Esophagus muscularis mucosa (tissue), 4 donors: Measurements from ENCODE around the gene ABCG5. TPM values are rescaled to one million over a fixed set of nuclear protein-coding genes. Genes with fewer than 3 reads are reported as not detected.

Experiments used
- DNase-seq: peaks from one replicate; pipeline ENCODE4 v3.0.0-alpha.2; 2017; ENCODE audit errors: extremely low spot score
- H3K27ac ChIP-seq, 4 donors: fragments of 200-600 bp; sonication (generic); replicated peaks in 1 of 4; 1 replicate in 3 of 4; 2 replicates in 1 of 4; pipeline ENCODE4 v1.5.1; 2016 to 2019; ENCODE audit warnings: mild to moderate bottlenecking in 1 of 4
- H3K27me3 ChIP-seq, 4 donors: fragments of 200-600 bp; sonication (generic); one replicate each; pipeline versions ENCODE4 v1.5.1 to v1.6.0; 2016 to 2019
- H3K36me3 ChIP-seq, 4 donors: fragments of 200-600 bp; sonication (generic); one replicate each; pipeline ENCODE4 v1.5.1; 2016 to 2019
- H3K4me1 ChIP-seq, 4 donors: fragments of 200-600 bp; sonication (generic); one replicate each; pipeline ENCODE4 v1.5.1; 2016 to 2019
- H3K4me3 ChIP-seq, 4 donors: fragments of 200-600 bp; sonication (generic); 1 replicate in 2 of 4; 2 replicates in 2 of 4; pipeline ENCODE4 v1.5.1; 2016 to 2019; ENCODE audit warnings: mild to moderate bottlenecking in 4 of 4, moderate library complexity in 1 of 4
- H3K9me3 ChIP-seq, 4 donors: fragments of 200-600 bp; sonication (generic); 1 replicate in 3 of 4; 2 replicates in 1 of 4; pipeline ENCODE4 v1.5.1; 2016 to 2019
- EP300 ChIP-seq: sonication (generic); formaldehyde crosslinking; IDR thresholded peaks from one replicate; pipeline ENCODE4 v1.6.1; 2017; ENCODE audit warnings: antibody characterized with exemption
- POLR2A ChIP-seq: fragments of 450-650 bp; IDR thresholded peaks from one replicate; pipeline ENCODE4 v1.6.1; 2017; ENCODE audit warnings: antibody characterized with exemption, moderate library complexity, mild to moderate bottlenecking, low read depth
- POLR2AphosphoS5 ChIP-seq, 2 donors: sonication (generic); formaldehyde crosslinking; IDR thresholded peaks; one replicate each; pipeline ENCODE4 v1.6.1; 2017; ENCODE audit warnings: antibody characterized with exemption in 2 of 2
- WGBS: methylation state at CpG from one replicate; pipeline ENCODE4 v1.1.5; 2018; 5-methylcytosine and 5-hydroxymethylcytosine counted together
- intact Hi-C: fragments of 100-400 bp; cut with DNase I; formaldehyde crosslinking; loops from one replicate; pipeline ENCODE4 v1.15.1; 2023
- total RNA-seq, 4 donors: library from RNA; depleted of rRNA; stranded (reverse); fragments of >200 nt; gene quantifications; one replicate each; pipeline versions ENCODE4 v1.1.0 to v1.2.1, GENCODE V29; 2016
- TF ChIP-seq, protein P1 (sequence below), 3 experiments: fragments of 200-600 bp in 2 of 3; fragments of 450-650 bp in 1 of 3; sonication (generic) in 2 of 3; IDR thresholded peaks; one replicate each; pipeline ENCODE4 v1.5.1; 2017 to 2019; ENCODE audit warnings: antibody characterized with exemption in 3 of 3, mild to moderate bottlenecking in 2 of 3, moderate library complexity in 1 of 3

Gene ABCG5
- total RNA-seq, 4 donors from 2014 or later, result not detected

DNA sequence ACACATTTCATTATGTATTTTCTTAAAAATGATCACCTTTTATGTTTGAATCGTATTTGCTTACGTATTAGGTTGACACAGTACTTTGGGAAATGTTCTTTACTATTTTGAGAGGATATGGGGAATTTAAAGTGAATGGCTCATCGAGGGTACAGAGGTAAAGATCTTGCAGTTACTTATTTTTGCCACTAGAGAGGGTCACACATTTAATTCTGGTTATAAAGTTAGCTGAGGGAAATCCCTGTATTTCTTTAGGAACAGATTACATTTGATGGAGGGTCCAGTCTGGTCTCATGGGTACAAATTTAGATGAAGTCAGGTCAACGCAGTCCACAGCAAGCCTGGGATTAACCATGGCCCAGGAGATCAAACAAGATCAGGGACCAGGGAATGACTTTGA is 40.3 kb downstream of the ABCG5 start:
- DNase-seq, result no peak
- no peaks in the 10 kb centered on the region for H3K4me1 ChIP-seq
- TF ChIP-seq POLR2AphosphoS5 (IDR thresholded peaks at IDR 0.05) (no peak), POLR2A (no peak)
- TF ChIP-seq, protein P1, sequence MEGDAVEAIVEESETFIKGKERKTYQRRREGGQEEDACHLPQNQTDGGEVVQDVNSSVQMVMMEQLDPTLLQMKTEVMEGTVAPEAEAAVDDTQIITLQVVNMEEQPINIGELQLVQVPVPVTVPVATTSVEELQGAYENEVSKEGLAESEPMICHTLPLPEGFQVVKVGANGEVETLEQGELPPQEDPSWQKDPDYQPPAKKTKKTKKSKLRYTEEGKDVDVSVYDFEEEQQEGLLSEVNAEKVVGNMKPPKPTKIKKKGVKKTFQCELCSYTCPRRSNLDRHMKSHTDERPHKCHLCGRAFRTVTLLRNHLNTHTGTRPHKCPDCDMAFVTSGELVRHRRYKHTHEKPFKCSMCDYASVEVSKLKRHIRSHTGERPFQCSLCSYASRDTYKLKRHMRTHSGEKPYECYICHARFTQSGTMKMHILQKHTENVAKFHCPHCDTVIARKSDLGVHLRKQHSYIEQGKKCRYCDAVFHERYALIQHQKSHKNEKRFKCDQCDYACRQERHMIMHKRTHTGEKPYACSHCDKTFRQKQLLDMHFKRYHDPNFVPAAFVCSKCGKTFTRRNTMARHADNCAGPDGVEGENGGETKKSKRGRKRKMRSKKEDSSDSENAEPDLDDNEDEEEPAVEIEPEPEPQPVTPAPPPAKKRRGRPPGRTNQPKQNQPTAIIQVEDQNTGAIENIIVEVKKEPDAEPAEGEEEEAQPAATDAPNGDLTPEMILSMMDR (IDR thresholded peaks at IDR 0.05), result no peak
- intact Hi-C loops, result no loop called here
- WGBS, result 85% methylated on average over 4 of the region's 4 CpGs
- H3K4me3 ChIP-seq, result no peak overlapping the region
- H3K9me3 ChIP-seq, result no peaks in the 10 kb centered on the region
- H3K27ac ChIP-seq, result no peak overlapping the region
- H3K36me3 ChIP-seq, result peaks cover 0 to 32% (median 12%) of the 10 kb centered on the region in 4 donors
- H3K27me3 ChIP-seq, result no peaks in the 10 kb centered on the region

- no peaks in the 10 kb centered on the region for H3K9me3 ChIP-seq
- 83% methylated on average over 1 of the region's 1 CpG for WGBS
- no peaks in the 10 kb centered on the region for H3K27me3 ChIP-seq
- peaks cover 0 to 20% (median 7%) of the 10 kb centered on the region in 4 donors for H3K4me1 ChIP-seq
- intact Hi-C loops, result no loop called here
- H3K36me3 ChIP-seq, result peaks cover 0 to 40% (median 8%) of the 10 kb centered on the region in 4 donors
- no peak for DNase-seq
- TF ChIP-seq EP300, result no peak
- TF ChIP-seq, protein P1 (IDR thresholded peaks at IDR 0.05), result no peak
- no peak for TF ChIP-seq POLR2A
- no peak for TF ChIP-seq POLR2AphosphoS5 (IDR thresholded peaks at IDR 0.05)
- no peak overlapping the region for H3K27ac ChIP-seq
- H3K4me3 ChIP-seq, result no peak overlapping the region
Measured at GRCh38 chr2:43796206-43796605, 42.4 kb downstream of the ABCG5 start.

DNA sequence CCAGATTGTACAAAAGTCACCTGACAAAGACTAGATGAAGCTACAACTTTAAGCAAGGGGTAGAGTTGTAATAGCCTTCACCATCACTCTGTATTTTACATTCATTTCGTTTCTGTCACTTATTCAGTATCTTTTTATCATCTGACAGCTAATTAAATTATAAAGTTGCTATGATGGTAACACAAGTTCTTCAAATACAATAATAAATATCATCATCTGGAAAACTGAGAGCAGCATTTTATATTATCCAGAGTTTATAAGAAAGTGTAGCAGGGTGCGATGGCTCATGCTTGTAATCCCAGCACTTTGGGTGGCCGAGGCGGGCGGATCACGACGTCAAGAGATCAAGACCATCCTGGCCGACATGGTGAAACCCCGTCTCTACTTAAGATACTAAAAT is 43.7 kb downstream of the ABCG5 start:
- TF ChIP-seq, protein P1 (IDR thresholded peaks at IDR 0.05), result no peak
- TF ChIP-seq POLR2A, result no peak
- no peak for TF ChIP-seq EP300
- no peak for TF ChIP-seq POLR2AphosphoS5 (IDR thresholded peaks at IDR 0.05)
- peaks cover 0 to 44% (median 12%) of the 10 kb centered on the region in 4 donors for H3K36me3 ChIP-seq
- intact Hi-C loops, result no loop called here

DNA sequence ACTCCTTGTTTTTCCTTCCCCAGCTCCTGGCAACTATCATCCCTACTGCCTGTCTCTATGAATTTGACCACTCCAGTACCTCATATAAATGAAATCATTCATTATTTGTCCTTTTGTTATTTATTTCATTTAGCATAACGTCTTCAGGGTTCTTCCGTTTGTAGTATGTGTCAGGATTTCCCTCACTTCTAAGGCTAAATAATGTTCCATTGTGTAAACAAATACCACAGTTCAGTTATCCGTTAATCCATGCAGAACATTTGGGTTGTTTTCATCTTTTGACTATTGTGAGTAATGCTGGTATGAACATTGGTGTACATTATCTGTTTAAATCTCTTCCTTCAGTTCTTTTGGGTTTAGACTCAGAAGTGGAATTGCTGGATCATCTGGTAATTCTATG is 46.0 kb downstream of the ABCG5 start:
- H3K36me3 ChIP-seq, result peaks cover 0 to 48% (median 20%) of the 10 kb centered on the region in 4 donors
- intact Hi-C loops, result no loop called here
- H3K4me3 ChIP-seq, result no peak overlapping the region
- no peak overlapping the region for H3K27ac ChIP-seq
- no peak for DNase-seq
- no peak for TF ChIP-seq POLR2A
- no peak for TF ChIP-seq POLR2AphosphoS5 (IDR thresholded peaks at IDR 0.05)
- TF ChIP-seq, protein P1 (IDR thresholded peaks at IDR 0.05), result no peak
- no peak for TF ChIP-seq EP300
- H3K27me3 ChIP-seq, result no peaks in the 10 kb centered on the region
- no peaks in the 10 kb centered on the region for H3K9me3 ChIP-seq
- WGBS, result 42% methylated on average over 3 of the region's 3 CpGs
- peaks cover 0 to 50% (median 23%) of the 10 kb centered on the region in 4 donors for H3K4me1 ChIP-seq

More for the DNA sequence above, 43.7 kb downstream of the ABCG5 start:
- WGBS, result 93% methylated on average over 9 of the region's 9 CpGs
- Histone ChIP-seq H3K9me3 (no peaks in the 10 kb centered on the region), H3K27ac (no peak overlapping the region), H3K4me1 (peaks cover 0 to 33% (median 16%) of the 10 kb centered on the region in 4 donors), H3K4me3 (no peak overlapping the region), H3K27me3 (no peaks in the 10 kb centered on the region)
- DNase-seq, result no peak
